ENCODE measurements around the gene GAK.

GAK gene

DNA sequence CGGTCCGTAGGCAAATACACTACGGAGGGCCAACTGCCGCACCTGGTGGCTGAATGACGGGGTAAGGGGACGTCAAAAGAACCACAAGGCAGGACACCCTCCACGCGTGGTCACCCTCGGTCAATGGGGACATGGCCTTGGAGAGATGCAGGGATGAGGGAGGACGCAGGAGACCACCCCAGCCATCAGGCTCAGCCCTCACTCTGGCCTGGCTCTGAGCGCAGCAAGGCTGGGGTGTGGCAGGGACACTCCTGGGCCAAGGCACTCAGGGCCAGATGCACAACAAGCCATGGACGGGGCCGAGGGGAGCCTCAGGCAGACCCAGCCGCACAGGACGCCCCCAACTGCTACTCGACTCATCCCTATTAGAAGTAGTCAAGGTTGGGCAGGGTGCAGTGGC lies 36.5 kb downstream of the GAK start:
- peaks cover 17 to 18% of the 10 kb centered on the region in 2 donors for H3K36me3 ChIP-seq (ENCODE audit: control insufficient read depth in 2 of 2, insufficient read depth in 2 of 2, low read length in 2 of 2)
- no peak overlapping the region for H3K4me3 ChIP-seq (ENCODE audit: low read length in 2 of 2)
- no peak overlapping the region for H3K27ac ChIP-seq (ENCODE audit: low read length)
- H3K9me3 ChIP-seq (ENCODE audit: control insufficient read depth in 2 of 2, low read length in 2 of 2) = no peaks in the 10 kb centered on the region
- H3K27me3 ChIP-seq (ENCODE audit: control insufficient read depth in 1 of 2, insufficient read depth in 2 of 2, low read length in 2 of 2) = no peaks in the 10 kb centered on the region
- no peaks in the 10 kb centered on the region for H3K4me1 ChIP-seq (ENCODE audit: control insufficient read depth, insufficient read depth, low read length)
- H3K9ac ChIP-seq (ENCODE audit: low read length in 2 of 2) = no peak overlapping the region

DNA sequence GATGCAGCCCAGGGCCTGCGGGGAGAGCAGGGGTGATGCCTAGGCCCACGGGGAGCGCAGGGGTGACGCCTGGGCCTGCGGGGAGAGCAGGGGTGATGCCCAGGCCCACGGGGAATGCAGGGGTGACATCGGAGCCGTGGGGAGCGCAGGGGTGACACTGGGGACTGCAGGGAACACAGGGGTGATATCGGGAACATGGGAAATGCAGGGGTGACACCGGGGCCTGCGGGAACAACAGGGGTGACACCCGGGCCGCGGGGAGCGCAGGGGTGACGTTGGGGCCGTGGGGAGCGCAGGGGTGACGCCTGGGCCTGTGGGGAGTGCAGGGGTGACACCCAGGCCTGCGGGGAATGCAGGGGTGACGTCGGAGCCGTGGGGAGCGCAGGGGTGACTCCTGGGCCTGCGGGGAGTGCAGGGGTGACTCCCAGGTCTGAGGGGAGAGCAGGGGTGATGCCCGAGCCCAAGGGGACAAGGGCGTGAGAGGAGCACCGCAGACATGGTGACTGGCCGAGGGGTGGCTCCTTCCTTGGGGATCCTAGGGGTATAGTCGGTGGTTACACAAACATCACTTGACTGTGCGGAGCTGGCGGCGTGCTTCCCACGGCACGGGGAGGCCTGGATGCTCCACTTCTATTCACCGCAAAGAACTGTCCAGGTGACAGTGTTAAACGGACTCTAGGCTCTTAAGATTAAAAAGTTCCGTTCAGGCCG lies 38.0 kb downstream of the GAK start:
- Histone ChIP-seq H3K9me3 (ENCODE audit: control insufficient read depth in 2 of 2, low read length in 2 of 2) (no peaks in the 10 kb centered on the region), H3K4me3 (ENCODE audit: low read length in 2 of 2) (no peak overlapping the region), H3K27ac (ENCODE audit: low read length) (no peak overlapping the region), H3K4me1 (ENCODE audit: control insufficient read depth, insufficient read depth, low read length) (no peaks in the 10 kb centered on the region), H3K9ac (ENCODE audit: low read length in 2 of 2) (no peak overlapping the region), H3K27me3 (ENCODE audit: control insufficient read depth in 1 of 2, insufficient read depth in 2 of 2, low read length in 2 of 2) (no peaks in the 10 kb centered on the region), H3K36me3 (ENCODE audit: control insufficient read depth in 2 of 2, insufficient read depth in 2 of 2, low read length in 2 of 2) (peaks cover 18 to 23% of the 10 kb centered on the region in 2 donors)

DNA sequence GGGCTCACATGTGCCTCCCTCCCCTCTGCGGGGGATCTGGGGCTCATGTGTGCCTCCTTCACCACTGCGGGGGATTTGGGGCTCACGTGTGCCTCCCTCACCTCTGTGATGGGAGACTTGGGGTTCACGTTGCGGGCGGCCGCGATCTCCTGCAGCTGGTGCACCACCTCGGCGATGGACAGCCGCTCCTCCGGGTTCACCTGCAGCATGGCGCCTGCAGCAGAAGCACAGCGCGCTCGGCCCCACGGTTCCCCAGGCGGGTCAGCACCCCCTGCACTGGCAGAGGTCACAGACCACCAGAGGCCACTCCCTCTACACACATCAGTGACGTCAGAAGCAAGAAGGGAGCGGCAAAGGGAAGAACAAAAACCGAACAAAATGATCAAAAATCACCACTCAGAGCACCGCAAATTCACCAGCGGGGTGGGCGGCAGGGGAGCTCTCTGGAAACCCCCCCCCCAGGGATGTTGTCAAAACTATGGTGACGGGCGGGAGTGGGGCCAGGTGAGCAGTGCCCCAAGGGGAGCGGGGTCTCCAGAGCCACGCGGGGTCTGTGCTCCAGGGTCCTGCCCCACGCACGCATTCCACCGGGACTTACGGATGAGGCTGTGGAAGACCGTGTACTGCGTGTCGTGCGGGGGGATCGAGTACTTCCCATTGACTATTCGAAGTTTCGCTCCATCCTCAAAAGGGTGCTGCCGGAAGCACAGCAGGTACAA lies 38.7 kb downstream of the GAK start:
- Histone ChIP-seq H3K27me3 (ENCODE audit: control insufficient read depth in 1 of 2, insufficient read depth in 2 of 2, low read length in 2 of 2) (no peaks in the 10 kb centered on the region), H3K4me1 (ENCODE audit: control insufficient read depth, insufficient read depth, low read length) (no peaks in the 10 kb centered on the region), H3K36me3 (ENCODE audit: control insufficient read depth in 2 of 2, insufficient read depth in 2 of 2, low read length in 2 of 2) (peaks cover 18 to 26% of the 10 kb centered on the region in 2 donors), H3K27ac (ENCODE audit: low read length) (no peak overlapping the region), H3K4me3 (ENCODE audit: low read length in 2 of 2) (no peak overlapping the region), H3K9me3 (ENCODE audit: control insufficient read depth in 2 of 2, low read length in 2 of 2) (no peaks in the 10 kb centered on the region), H3K9ac (ENCODE audit: low read length in 2 of 2) (no peak overlapping the region)

DNA sequence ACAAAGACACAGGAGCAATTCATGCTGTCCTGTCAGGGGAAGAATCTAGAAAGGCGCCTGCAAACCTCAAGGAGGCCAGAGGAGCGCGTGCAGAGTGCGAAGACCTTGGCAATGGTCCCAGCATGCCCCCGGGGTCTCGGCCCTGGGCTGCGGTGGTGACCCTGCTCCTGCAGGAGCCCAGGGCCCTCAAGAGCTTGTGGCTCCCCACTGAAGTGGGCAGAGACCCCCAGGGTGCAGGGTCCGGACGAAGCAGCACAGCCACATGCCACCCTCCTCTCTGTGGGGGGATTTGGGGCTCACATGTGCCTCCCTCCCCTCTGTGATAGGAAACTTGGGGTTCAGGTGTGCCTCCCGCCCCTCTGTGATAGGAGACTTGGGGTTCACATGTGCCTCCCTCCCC lies 39.3 kb downstream of the GAK start:
- Histone ChIP-seq H3K27me3 (ENCODE audit: control insufficient read depth in 1 of 2, insufficient read depth in 2 of 2, low read length in 2 of 2) (no peaks in the 10 kb centered on the region), H3K36me3 (ENCODE audit: control insufficient read depth in 2 of 2, insufficient read depth in 2 of 2, low read length in 2 of 2) (peaks cover 18 to 32% of the 10 kb centered on the region in 2 donors)

DNA sequence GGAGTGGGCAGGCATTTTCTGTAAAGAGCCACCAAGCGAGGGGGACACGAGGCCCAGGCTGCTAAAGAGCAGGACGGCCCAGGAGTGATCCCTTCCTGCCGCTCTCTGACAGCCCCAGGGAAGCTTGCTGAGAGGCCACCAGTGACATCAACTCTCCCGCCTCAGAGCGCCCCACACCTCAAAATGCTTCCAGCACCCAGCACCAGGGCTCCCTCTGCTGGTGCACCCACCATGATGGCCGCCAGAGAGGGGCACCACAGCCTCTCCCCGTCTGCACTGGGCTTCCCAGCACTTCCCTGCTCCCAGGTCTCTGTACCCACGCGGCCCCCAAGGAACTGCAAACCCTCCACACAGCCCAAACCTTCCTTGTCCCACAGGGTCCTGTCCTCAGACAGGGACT lies 40.4 kb downstream of the GAK start:
- no peak overlapping the region for H3K4me3 ChIP-seq (ENCODE audit: low read length in 2 of 2)
- no peak overlapping the region for H3K27ac ChIP-seq (ENCODE audit: low read length)
- H3K9ac ChIP-seq (ENCODE audit: low read length in 2 of 2) = no peak overlapping the region
- H3K9me3 ChIP-seq (ENCODE audit: control insufficient read depth in 2 of 2, low read length in 2 of 2) = no peaks in the 10 kb centered on the region
- H3K36me3 ChIP-seq (ENCODE audit: control insufficient read depth in 2 of 2, insufficient read depth in 2 of 2, low read length in 2 of 2) = peaks cover 15 to 36% of the 10 kb centered on the region in 2 donors
- H3K4me1 ChIP-seq (ENCODE audit: control insufficient read depth, insufficient read depth, low read length) = no peaks in the 10 kb centered on the region
- H3K27me3 ChIP-seq (ENCODE audit: control insufficient read depth in 1 of 2, insufficient read depth in 2 of 2, low read length in 2 of 2) = no peaks in the 10 kb centered on the region

More for the DNA sequence above, 39.3 kb downstream of the GAK start:
- Histone ChIP-seq H3K4me3 (ENCODE audit: low read length in 2 of 2) (no peak overlapping the region), H3K9me3 (ENCODE audit: control insufficient read depth in 2 of 2, low read length in 2 of 2) (no peaks in the 10 kb centered on the region), H3K27ac (ENCODE audit: low read length) (no peak overlapping the region), H3K9ac (ENCODE audit: low read length in 2 of 2) (no peak overlapping the region), H3K4me1 (ENCODE audit: control insufficient read depth, insufficient read depth, low read length) (no peaks in the 10 kb centered on the region)

DNA sequence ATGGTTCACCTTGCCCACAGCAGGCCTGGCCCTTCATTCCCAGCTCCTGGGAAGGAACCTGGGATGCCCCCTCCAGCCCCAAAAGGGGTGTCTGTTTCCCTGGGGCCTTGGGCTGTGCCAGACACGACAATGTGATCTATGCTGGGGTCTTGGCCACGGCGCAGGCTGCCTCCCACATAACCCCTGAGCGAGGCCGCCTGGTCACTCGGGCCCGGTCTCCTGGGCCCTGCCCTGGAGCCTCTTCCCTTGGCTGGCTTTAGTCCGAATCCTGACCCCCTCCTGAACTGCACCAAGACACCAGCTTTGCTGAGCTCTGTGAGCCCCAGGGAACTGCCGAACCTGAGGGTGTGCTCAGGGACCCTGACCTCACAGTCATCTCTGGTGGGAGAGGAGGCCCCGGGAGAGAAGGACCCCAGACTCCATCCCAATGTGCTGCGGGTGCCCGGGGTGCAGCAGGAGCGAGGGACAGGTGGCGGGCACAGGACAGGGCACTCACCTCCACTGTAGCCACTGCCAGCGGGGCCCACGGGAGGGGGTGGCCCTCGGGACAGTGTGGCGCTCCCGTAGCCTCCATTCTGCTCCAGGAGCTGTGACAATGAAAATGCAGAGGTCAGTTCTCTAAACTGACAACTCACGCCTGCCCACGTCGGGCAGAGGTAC lies 42.0 kb downstream of the GAK start:
- peaks cover 2% of the 10 kb centered on the region for H3K4me1 ChIP-seq (ENCODE audit: control insufficient read depth, insufficient read depth, low read length)
- H3K9ac ChIP-seq (ENCODE audit: low read length in 2 of 2) = no peak overlapping the region
- H3K27me3 ChIP-seq (ENCODE audit: control insufficient read depth in 1 of 2, insufficient read depth in 2 of 2, low read length in 2 of 2) = no peaks in the 10 kb centered on the region
- peaks cover 8 to 31% of the 10 kb centered on the region in 2 donors for H3K36me3 ChIP-seq (ENCODE audit: control insufficient read depth in 2 of 2, insufficient read depth in 2 of 2, low read length in 2 of 2)
- no peak overlapping the region for H3K27ac ChIP-seq (ENCODE audit: low read length)
- no peak overlapping the region for H3K4me3 ChIP-seq (ENCODE audit: low read length in 2 of 2)
- no peaks in the 10 kb centered on the region for H3K9me3 ChIP-seq (ENCODE audit: control insufficient read depth in 2 of 2, low read length in 2 of 2)

DNA sequence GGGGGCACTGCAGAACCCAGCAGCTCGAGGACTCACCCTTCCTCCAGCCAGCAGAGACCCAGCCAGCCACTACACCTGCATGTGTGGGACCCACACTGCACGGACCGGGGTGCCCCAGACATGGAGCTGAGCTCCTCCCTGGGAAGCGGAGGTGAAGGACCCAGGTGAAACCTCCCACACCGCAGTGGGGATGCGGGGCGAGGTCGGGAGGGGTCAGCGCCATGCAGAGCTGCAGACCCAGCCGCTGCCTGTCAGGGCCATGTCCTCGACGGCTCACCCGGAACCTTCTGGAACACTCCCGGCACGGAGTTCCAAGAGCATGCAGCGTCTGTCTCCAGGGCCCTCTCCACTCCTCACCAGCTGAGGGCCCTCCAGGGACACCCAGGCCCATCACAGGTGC lies 42.6 kb downstream of the GAK start:
- H3K27ac ChIP-seq (ENCODE audit: low read length) = no peak overlapping the region
- no peaks in the 10 kb centered on the region for H3K9me3 ChIP-seq (ENCODE audit: control insufficient read depth in 2 of 2, low read length in 2 of 2)
- H3K36me3 ChIP-seq (ENCODE audit: control insufficient read depth in 2 of 2, insufficient read depth in 2 of 2, low read length in 2 of 2) = peaks cover 7 to 31% of the 10 kb centered on the region in 2 donors
- no peak overlapping the region for H3K9ac ChIP-seq (ENCODE audit: low read length in 2 of 2)
- H3K4me3 ChIP-seq (ENCODE audit: low read length in 2 of 2) = no peak overlapping the region
- peaks cover 2% of the 10 kb centered on the region for H3K4me1 ChIP-seq (ENCODE audit: control insufficient read depth, insufficient read depth, low read length)
- H3K27me3 ChIP-seq (ENCODE audit: control insufficient read depth in 1 of 2, insufficient read depth in 2 of 2, low read length in 2 of 2) = no peaks in the 10 kb centered on the region

DNA sequence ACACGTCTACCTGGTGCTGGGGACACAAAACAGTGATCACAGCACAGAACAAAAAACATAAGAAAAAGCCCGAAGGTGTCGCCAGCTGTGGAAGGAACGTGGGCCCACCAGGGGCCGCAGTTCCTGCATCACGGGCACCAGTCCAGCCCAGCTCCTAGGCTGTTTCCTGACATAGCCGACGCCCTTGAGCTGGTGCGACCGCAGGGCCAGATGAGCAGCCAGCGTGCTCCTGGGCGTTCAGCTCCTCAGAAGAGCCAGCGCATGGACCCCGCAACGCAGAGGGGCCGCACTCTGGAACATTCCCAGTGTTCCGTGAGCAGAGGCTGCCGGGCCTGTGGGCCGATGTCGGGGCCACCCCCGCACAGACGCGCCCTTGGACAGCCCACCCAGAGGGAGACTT lies 44.1 kb downstream of the GAK start:
- H3K36me3 ChIP-seq (ENCODE audit: control insufficient read depth in 2 of 2, insufficient read depth in 2 of 2, low read length in 2 of 2) = peaks cover 8 to 40% of the 10 kb centered on the region in 2 donors
- no peak overlapping the region for H3K9ac ChIP-seq (ENCODE audit: low read length in 2 of 2)
- H3K27me3 ChIP-seq (ENCODE audit: control insufficient read depth in 1 of 2, insufficient read depth in 2 of 2, low read length in 2 of 2) = no peaks in the 10 kb centered on the region
- no peak overlapping the region for H3K4me3 ChIP-seq (ENCODE audit: low read length in 2 of 2)
- no peaks in the 10 kb centered on the region for H3K9me3 ChIP-seq (ENCODE audit: control insufficient read depth in 2 of 2, low read length in 2 of 2)
- peaks cover 2% of the 10 kb centered on the region for H3K4me1 ChIP-seq (ENCODE audit: control insufficient read depth, insufficient read depth, low read length)
- no peak overlapping the region for H3K27ac ChIP-seq (ENCODE audit: low read length)

DNA sequence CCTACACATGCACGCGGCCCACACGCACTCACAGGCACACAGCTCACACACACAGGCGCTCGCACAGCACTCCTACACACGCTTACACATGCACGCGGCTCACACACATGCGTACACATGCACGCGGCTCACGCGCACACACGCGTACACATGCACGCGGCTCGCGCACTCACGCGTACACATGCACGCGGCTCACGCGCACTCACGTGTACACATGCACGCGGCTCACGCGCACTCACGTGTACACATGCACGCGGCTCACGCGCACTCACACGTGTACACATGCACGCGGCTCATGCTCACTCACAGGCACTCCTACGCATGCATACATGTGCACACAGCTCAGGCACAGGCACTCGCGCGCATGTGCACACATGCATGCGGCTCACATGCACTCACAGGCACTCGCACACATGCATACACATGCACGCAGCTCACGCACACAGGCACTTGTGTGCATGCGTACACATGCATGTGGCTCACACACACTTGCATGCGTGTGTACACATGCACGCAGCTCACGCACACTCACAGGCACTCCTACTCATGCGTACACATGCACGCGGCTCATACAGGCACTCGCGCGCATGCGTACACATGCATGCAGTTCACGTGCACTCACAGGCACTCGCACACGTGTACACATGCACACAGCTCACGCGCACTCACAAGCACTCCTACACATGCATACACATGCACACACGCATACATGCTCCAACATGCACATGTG lies 44.9 kb downstream of the GAK start:
- H3K36me3 ChIP-seq (ENCODE audit: control insufficient read depth in 2 of 2, insufficient read depth in 2 of 2, low read length in 2 of 2) = peaks cover 14 to 43% of the 10 kb centered on the region in 2 donors

DNA sequence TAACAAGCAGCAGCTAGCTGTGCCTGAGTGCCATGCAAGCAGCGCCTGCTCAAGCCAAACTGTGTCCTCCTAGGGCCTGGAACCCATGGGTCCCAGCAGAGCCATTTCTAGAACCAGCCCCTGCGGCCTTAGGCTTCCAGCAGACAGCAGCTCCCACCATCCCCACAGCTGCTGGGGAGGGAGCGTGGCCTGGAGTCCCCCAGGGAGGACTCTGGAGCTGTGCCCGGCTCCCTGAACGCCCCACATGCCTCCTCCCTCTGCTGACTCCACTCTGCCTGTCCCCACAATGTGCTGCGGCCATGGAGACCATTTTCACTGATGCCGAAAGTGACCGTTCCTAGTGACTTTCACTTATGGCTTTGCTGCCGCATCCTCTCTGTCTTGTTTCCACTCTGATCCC lies 45.9 kb downstream of the GAK start:
- H3K9me3 ChIP-seq (ENCODE audit: control insufficient read depth in 2 of 2, low read length in 2 of 2) = no peaks in the 10 kb centered on the region
- H3K36me3 ChIP-seq (ENCODE audit: control insufficient read depth in 2 of 2, insufficient read depth in 2 of 2, low read length in 2 of 2) = peaks cover 18 to 51% of the 10 kb centered on the region in 2 donors
- H3K4me1 ChIP-seq (ENCODE audit: control insufficient read depth, insufficient read depth, low read length) = peaks cover 2% of the 10 kb centered on the region
- no peak overlapping the region for H3K4me3 ChIP-seq (ENCODE audit: low read length in 2 of 2)
- H3K9ac ChIP-seq (ENCODE audit: low read length in 2 of 2) = no peak overlapping the region
- H3K27ac ChIP-seq (ENCODE audit: low read length) = no peak overlapping the region
- no peaks in the 10 kb centered on the region for H3K27me3 ChIP-seq (ENCODE audit: control insufficient read depth in 1 of 2, insufficient read depth in 2 of 2, low read length in 2 of 2)

More for the DNA sequence above, 44.9 kb downstream of the GAK start:
- Histone ChIP-seq H3K27me3 (ENCODE audit: control insufficient read depth in 1 of 2, insufficient read depth in 2 of 2, low read length in 2 of 2) (no peaks in the 10 kb centered on the region), H3K27ac (ENCODE audit: low read length) (no peak overlapping the region), H3K4me3 (ENCODE audit: low read length in 2 of 2) (no peak overlapping the region), H3K9ac (ENCODE audit: low read length in 2 of 2) (no peak overlapping the region), H3K4me1 (ENCODE audit: control insufficient read depth, insufficient read depth, low read length) (peaks cover 2% of the 10 kb centered on the region), H3K9me3 (ENCODE audit: control insufficient read depth in 2 of 2, low read length in 2 of 2) (no peaks in the 10 kb centered on the region)
